Cardiac septum (tissue), 1 donor: ENCODE data around the gene HES4. TPM values are rescaled to one million over a fixed set of nuclear protein-coding genes. Genes with fewer than 3 reads are reported as not detected.
"Not testable (repeated sequence)": the region's sequence is repeated elsewhere in the genome, so short reads cannot be mapped to it uniquely, and the experiment has no call there.

Experiments
- DNase-seq: peaks from one replicate; pipeline ENCODE4 v3.0.0-alpha.2; 2020; ENCODE audit warnings: low spot score
- intact Hi-C: fragments of 100-400 bp; cut with DNase I; formaldehyde crosslinking; loops from one replicate; pipeline ENCODE4 v1.14.0; 2022
- total RNA-seq: library from RNA; stranded (reverse); fragmentation: NEBNext Ultra II Directional; extraction: Animal tissue kit (Norgen Biotek cat#: 25700); gene quantifications from one replicate; pipeline ENCODE4 v1.2.1, GENCODE V29; 2021
- donor health status: DM: no; HTN: no; CAD: no.

The HES4 gene
- total RNA-seq, 1 donor from 2014 or later = 56.5 TPM

- intact Hi-C loops = loop anchor here (5.0 kb wide), 1 partner anchor 96 kb away; the partner anchor contains the start of gene C1orf159
- DNase-seq = no peak
Observed at GRCh38 chr1:1021010-1021919, 21.4 kb upstream of the HES4 start.

GRCh38 chr1:1020415-1021009, 20.6 kb upstream of the HES4 start:
- DNase-seq = no peak
- intact Hi-C loops = loop anchor here (5.0 kb wide), 1 partner anchor 97 kb away; the partner anchor contains the start of gene C1orf159

- no peak for DNase-seq
- intact Hi-C loops = loop anchor here (2.0 to 10.0 kb wide), 3 partner anchors 19 to 97 kb away; partner anchors contain the start of genes C1orf159 and HES4
Observed at GRCh38 chr1:1020000-1020404, 20.1 kb upstream of the HES4 start, which contains the start of gene AGRN. AGRN (plus strand) TSS chr1:1020120; CDS start chr1:1020173, 53 bp downstream.

- DNase-seq = peak; percentile 89
- intact Hi-C loops = loop anchor here (2.0 to 10.0 kb wide), 2 partner anchors 19 to 45 kb away; partner anchors contain the start of gene HES4
Observed at GRCh38 chr1:1019122-1019999, 19.5 kb upstream of the HES4 start.

DNA sequence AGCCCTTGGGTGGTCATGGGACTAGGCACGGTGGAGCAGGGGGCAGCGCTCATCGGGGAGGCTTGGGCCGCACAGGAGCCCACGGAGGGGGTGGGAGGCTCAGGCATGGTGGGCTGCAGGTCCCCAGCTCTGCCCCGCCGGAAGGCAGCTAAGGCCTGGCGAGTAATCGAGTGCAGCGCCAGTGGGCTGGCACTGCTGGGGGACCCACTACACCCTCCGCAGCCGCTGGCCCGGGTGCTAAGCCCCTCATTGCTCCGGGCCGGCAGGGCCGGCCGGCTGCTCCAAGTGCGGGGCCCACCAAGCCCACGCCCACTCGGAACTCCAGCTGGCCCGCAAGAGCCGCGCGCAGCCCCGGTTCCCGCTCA, 18.4 kb upstream of the HES4 start:
- intact Hi-C loops = loop anchor here (2.0 to 10.0 kb wide), 2 partner anchors 18 to 46 kb away; partner anchors contain the start of gene HES4
- DNase-seq = not testable (repeated sequence)

DNA sequence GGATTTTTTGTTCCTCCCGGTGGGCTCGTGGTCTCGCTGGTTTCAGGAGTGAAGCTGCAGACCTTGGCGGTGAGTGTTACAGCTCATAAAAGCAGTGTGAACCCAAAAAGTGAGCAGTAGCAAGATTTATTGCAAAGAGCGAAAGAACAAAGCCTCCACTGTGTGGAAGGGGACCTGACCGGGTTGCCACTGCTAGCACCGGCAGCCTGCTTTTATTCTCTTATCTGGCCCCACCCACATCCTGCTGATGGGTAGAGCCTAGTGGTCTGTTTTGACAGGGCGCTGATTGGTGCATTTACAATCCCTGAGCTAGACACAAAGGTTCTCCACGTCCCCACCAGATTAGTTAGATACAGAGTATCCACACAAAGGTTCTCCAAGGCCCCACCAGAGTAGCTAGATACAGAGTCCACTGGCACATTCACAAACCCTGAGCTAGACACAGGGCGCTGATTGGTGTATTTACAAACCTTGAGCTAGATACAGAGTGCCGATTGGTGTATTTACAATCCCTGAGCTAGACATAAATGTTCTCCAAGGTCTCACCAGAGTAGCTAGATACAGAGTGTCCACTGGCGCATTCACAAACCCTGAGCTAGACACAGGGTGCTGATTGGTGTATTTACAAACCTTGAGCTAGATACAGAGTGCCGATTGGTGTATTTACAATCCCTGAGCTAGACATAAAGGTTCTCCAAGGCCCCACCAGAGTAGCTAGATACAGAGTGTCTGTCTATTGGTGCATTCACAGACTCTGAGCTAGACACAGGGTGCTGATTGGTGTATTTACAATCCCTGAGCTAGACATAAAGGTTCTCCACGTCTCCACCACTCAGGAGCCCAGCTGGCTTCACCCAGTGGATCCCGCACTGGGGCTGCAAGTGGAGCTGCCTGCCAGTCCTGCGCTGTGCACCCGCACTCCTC, 17.8 kb upstream of the HES4 start:
- DNase-seq = not testable (repeated sequence)
- intact Hi-C loops = loop anchor here (2.0 to 10.0 kb wide), 2 partner anchors 17 to 47 kb away; partner anchors contain the start of gene HES4

DNA sequence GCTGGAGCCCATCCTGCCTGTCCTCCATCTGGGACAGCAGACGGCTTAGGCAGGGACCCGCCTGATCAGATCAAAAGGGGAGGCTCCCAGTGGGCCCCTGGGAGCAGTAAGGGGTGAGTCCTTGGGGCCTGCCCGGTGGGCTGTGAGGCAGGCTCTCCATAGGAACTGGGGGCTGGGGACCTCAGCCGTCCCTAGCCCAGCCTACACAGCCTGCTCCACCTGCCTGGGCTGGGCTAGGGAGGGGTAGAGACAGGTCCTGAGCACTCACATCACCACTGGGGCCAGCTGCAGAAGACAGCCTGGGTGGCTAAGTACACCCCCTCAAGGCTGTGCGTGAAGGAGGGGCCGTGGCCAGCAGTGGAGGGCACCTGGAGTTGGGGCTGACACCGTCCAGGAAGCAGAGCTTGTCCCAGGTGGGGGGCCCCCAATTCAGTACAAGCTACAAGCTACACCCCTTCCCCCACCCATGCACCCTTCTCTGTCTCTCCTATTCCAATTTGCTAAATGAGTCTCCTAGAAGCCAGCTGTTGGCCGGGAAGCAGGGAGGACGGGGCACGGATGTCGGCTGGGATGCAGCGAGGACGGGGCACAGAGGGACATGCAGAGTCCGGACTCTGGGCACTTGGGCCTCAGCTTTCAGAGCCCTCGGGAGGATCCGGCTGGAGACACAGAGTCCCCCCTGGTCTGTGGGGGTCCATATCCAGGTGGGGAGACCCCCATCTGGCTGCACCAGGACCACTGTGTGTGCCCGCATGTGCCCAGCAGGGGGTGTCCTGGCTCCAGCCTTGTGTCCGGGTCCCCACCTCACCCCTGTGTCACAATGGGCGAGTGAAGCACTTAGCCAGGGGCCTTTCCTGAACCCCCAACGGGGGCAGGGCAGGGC, 15.1 kb upstream of the HES4 start:
- no peak for DNase-seq
- intact Hi-C loops = loop anchor here (10.0 kb wide), 1 partner anchor 50 kb away; no protein-coding TSS in a partner anchor

DNA sequence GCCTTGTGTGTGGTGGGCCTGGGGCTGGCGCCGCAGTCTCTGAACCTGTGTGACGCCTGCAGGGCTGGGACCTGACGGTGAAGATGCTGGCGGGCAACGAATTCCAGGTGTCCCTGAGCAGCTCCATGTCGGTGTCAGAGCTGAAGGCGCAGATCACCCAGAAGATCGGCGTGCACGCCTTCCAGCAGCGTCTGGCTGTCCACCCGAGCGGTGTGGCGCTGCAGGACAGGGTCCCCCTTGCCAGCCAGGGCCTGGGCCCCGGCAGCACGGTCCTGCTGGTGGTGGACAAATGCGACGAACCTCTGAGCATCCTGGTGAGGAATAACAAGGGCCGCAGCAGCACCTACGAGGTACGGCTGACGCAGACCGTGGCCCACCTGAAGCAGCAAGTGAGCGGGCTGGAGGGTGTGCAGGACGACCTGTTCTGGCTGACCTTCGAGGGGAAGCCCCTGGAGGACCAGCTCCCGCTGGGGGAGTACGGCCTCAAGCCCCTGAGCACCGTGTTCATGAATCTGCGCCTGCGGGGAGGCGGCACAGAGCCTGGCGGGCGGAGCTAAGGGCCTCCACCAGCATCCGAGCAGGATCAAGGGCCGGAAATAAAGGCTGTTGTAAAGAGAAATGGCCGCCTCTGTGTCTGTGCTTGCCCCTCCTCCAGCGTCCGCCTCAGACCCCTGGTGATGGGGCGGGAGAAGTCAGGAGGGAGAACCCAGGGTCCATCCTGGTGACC, 14.2 kb upstream of the HES4 start:
- intact Hi-C loops = loop anchor here (10.0 kb wide), 1 partner anchor 51 kb away; no protein-coding TSS in a partner anchor
- DNase-seq = no peak

- intact Hi-C loops = loop anchor here (10.0 kb wide), 1 partner anchor 51 kb away; no protein-coding TSS in a partner anchor
Observed at GRCh38 chr1:1013105-1013921, 13.4 kb upstream of the HES4 start, which contains the start of gene ISG15. ISG15 (plus strand) TSS chr1:1013497; CDS start chr1:1013574, 77 bp downstream.

GRCh38 chr1:1012736-1013104, 12.8 kb upstream of the HES4 start:
- not testable (repeated sequence) for DNase-seq
- intact Hi-C loops = loop anchor here (10.0 kb wide), 1 partner anchor 52 kb away; no protein-coding TSS in a partner anchor

More at GRCh38 chr1:1013105-1013921, 13.4 kb upstream of the HES4 start, which contains the start of gene ISG15:
- peak; percentile 96 for DNase-seq

- intact Hi-C loops = loop anchor here (10.0 kb wide), 1 partner anchor 53 kb away; no protein-coding TSS in a partner anchor
- no peak for DNase-seq
Observed at GRCh38 chr1:1011396-1011949, 11.6 kb upstream of the HES4 start.

GRCh38 chr1:1010131-1010530, 10.2 kb upstream of the HES4 start:
- intact Hi-C loops = loop anchor here (10.0 kb wide), 1 partner anchor 55 kb away; no protein-coding TSS in a partner anchor
- DNase-seq = not testable (repeated sequence)

DNA sequence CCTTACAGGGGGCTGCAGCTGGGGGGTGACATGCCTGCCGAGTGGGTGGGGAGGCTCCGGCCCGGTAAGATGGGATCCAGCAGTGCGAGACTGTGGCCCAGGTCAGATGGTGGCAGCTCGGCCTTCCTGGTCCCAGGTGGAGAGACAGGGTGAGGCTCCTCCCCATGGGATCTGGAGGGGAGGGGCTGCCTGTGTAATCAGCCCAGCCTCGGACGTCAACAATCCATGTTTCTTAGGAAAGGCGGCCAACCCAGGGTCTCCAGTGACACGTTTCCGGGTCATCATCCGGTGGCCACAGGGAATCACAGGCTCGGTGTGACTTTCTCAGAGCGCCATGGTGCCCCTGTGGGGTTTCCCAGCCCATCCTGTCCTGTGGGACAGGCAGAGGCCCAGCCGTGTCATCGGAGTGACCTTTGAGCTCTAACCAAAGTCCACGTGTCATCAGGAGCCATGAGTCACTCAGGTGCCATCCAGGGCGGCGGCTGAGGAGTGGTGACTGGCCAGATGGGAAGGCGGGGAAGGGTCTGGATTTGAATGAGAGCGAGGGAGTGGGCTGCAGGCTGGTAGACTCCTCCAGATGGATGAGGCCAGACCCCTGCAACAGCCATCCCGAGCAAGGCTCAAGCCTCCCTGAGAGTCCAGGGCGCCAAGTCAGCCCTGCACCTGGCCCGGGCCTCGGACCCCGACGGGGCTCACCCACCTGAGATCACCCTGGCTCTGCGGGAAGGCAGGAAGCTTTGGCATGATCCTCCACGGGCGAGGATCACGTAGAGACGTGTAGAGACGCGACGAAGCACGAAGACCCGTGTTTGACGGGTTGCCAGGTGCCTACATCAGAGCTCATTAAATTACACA, 6.6 kb upstream of the HES4 start:
- intact Hi-C loops = no loop called here
- no peak for DNase-seq

- DNase-seq = no peak
- intact Hi-C loops = no loop called here
Observed at GRCh38 chr1:1005774-1006304, 5.9 kb upstream of the HES4 start.
